Thyroid gland (tissue), 4 donors: Measurements from ENCODE around the gene TRIM17.

Source experiments
- POLR2A ChIP-seq, 2 donors: fragments of 450-650 bp; IDR thresholded peaks; one replicate each; pipeline ENCODE4 v1.6.1; 2017; ENCODE audit warnings: antibody characterized with exemption in 2 of 2, mild to moderate bottlenecking in 2 of 2, moderate library complexity in 1 of 2
- TF ChIP-seq, protein P1 (sequence below), 6 experiments: fragments of 200-600 bp in 3 of 6; fragments of 450-650 bp in 3 of 6; sonication (generic) in 3 of 6; IDR thresholded peaks; one replicate each; pipeline ENCODE4 v1.5.1; 2016 to 2019; ENCODE audit warnings: antibody characterized with exemption in 6 of 6, mild to moderate bottlenecking in 2 of 6, inconsistent platforms in 1 of 6, moderate library complexity in 1 of 6

- TF ChIP-seq, protein P1, sequence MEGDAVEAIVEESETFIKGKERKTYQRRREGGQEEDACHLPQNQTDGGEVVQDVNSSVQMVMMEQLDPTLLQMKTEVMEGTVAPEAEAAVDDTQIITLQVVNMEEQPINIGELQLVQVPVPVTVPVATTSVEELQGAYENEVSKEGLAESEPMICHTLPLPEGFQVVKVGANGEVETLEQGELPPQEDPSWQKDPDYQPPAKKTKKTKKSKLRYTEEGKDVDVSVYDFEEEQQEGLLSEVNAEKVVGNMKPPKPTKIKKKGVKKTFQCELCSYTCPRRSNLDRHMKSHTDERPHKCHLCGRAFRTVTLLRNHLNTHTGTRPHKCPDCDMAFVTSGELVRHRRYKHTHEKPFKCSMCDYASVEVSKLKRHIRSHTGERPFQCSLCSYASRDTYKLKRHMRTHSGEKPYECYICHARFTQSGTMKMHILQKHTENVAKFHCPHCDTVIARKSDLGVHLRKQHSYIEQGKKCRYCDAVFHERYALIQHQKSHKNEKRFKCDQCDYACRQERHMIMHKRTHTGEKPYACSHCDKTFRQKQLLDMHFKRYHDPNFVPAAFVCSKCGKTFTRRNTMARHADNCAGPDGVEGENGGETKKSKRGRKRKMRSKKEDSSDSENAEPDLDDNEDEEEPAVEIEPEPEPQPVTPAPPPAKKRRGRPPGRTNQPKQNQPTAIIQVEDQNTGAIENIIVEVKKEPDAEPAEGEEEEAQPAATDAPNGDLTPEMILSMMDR (IDR thresholded peaks at IDR 0.05): no peak
- TF ChIP-seq POLR2A (IDR thresholded peaks at IDR 0.05): no peak
These were observed 46.4 kb upstream of the TRIM17 start for GRCh38 chr1:228463009-228463558.
